Lower leg skin (tissue), 4 donors: ENCODE results near the gene SOCS7. TPM values are rescaled to one million over a fixed set of nuclear protein-coding genes. Genes with fewer than 3 reads are reported as not detected.

Source experiments
- DNase-seq, 2 donors: peaks; one replicate each; pipeline ENCODE4 v3.0.0-alpha.2; 2019; ENCODE audit warnings: low spot score in 2 of 2
- H3K4me3 ChIP-seq: fragments of 200-600 bp; sonication (generic); 2 replicates; pipeline ENCODE4 v1.5.1; 2017; ENCODE audit warnings: mild to moderate bottlenecking, low read depth; ENCODE audit not compliant: poor library complexity, severe bottlenecking
- POLR2A ChIP-seq, 2 donors: fragments of 450-650 bp; IDR thresholded peaks; one replicate each; pipeline ENCODE4 v1.6.1; 2016 to 2017; ENCODE audit warnings: antibody characterized with exemption in 2 of 2, mild to moderate bottlenecking in 1 of 2, moderate library complexity in 1 of 2
- WGBS, 2 donors: methylation state at CpG; one replicate each; pipeline ENCODE4 v1.1.5; 2018; 5-methylcytosine and 5-hydroxymethylcytosine counted together
- intact Hi-C: fragments of 100-400 bp; cut with DNase I; formaldehyde crosslinking; loops from one replicate; pipeline ENCODE4 v1.15.0; 2023; ENCODE audit warnings: low total_unique reads
- total RNA-seq, 4 donors: library from RNA; depleted of rRNA; stranded (reverse); fragments of >200 nt; gene quantifications; one replicate each; pipeline ENCODE4 v1.1.0, GENCODE V29; 2016
- TF ChIP-seq, protein P1 (sequence below), 3 donors: fragments of 450-650 bp; IDR thresholded peaks; one replicate each; pipeline ENCODE4 v1.5.1; 2016; ENCODE audit warnings: antibody characterized with exemption in 3 of 3, mild to moderate bottlenecking in 3 of 3, moderate library complexity in 2 of 3

The SOCS7 gene
- total RNA-seq, 4 donors from 2014 or later: 14.5 to 19.9 (median 19.3) TPM

DNA sequence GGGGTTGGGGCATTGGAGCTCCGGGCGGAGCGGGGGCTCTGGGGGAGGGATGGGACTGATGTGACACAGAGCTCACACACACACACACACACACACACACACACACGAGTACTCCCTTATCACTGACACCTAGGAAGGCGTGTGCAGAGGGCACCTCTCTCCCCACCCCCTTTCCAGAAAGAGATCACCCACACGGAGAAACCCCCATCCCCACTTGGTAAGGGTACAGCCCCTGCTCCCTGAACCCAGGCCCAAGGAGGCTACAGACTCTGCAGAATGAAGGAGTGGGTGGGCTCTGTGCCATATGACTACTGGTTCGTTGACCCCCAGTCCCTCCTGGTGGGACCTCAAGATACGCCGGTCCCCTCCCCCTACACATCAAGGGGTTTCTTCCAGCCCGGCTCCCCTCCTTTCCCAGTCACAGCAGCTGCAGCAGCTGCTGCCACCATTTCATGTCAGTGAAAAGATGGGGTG, 67.9 kb downstream of the SOCS7 start:
- H3K4me3 ChIP-seq: no peak overlapping the region
- intact Hi-C loops: no loop called here
- no peak for TF ChIP-seq POLR2A (IDR thresholded peaks at IDR 0.05)
- TF ChIP-seq, protein P1, sequence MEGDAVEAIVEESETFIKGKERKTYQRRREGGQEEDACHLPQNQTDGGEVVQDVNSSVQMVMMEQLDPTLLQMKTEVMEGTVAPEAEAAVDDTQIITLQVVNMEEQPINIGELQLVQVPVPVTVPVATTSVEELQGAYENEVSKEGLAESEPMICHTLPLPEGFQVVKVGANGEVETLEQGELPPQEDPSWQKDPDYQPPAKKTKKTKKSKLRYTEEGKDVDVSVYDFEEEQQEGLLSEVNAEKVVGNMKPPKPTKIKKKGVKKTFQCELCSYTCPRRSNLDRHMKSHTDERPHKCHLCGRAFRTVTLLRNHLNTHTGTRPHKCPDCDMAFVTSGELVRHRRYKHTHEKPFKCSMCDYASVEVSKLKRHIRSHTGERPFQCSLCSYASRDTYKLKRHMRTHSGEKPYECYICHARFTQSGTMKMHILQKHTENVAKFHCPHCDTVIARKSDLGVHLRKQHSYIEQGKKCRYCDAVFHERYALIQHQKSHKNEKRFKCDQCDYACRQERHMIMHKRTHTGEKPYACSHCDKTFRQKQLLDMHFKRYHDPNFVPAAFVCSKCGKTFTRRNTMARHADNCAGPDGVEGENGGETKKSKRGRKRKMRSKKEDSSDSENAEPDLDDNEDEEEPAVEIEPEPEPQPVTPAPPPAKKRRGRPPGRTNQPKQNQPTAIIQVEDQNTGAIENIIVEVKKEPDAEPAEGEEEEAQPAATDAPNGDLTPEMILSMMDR (IDR thresholded peaks at IDR 0.05): no peak
- no peak for DNase-seq
- 16 to 24% methylated on average over 9 of the region's 10 CpGs for WGBS, 2 donors

GRCh38 chr17:38420518-38420917, 68.9 kb downstream of the SOCS7 start:
- no peak overlapping the region for H3K4me3 ChIP-seq
- WGBS, 2 donors: 82 to 91% methylated on average over 6 of the region's 6 CpGs

DNA sequence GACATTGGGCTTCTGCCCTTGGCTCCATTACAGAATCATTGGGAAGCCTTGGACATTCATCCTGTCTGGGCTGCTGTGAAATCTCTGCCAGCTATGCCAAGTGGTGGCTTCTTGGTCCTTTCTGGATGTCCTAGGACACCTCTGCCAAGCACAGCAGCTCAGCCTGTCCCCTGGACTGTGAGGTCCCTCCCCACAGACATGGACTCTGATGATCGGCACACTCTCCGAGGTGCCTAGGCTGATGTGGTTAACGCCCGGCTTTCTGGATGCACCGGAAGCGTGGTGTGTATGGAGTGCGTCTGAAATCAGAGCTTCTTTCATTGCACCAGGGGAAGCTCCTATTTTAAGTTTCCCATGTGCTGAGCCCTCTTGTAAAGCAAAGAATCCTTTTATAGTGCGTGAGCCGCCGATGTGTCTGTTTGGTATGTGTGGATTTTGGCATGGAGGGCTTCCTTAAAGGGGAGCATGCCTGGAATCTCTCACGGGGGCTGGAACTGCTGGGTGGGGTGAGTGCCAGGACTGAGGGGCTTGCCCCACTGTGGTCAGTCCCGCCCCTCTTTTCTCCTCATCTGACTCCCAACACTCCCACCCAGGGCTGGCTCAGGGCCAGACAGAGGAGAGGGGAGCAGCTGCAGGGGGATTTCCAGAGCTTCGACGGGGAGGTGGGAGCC, 69.7 kb downstream of the SOCS7 start:
- intact Hi-C loops: loop anchor here (10.0 kb wide), 1 partner anchor 63 kb away; no protein-coding TSS in a partner anchor
- TF ChIP-seq, protein P1 (IDR thresholded peaks at IDR 0.05): no peak
- no peak for TF ChIP-seq POLR2A (IDR thresholded peaks at IDR 0.05)
- H3K4me3 ChIP-seq: no peak overlapping the region
- no peak for DNase-seq
- 19 to 34% methylated on average over 14 of the region's 14 CpGs for WGBS, 2 donors

More at GRCh38 chr17:38420518-38420917, 68.9 kb downstream of the SOCS7 start:
- no peak for DNase-seq
- TF ChIP-seq, protein P1 (IDR thresholded peaks at IDR 0.05): no peak
- no peak for TF ChIP-seq POLR2A (IDR thresholded peaks at IDR 0.05)
- intact Hi-C loops: loop anchor here (10.0 kb wide), 1 partner anchor 64 kb away; no protein-coding TSS in a partner anchor

- intact Hi-C loops: loop anchor here (10.0 kb wide), 1 partner anchor 63 kb away; no protein-coding TSS in a partner anchor
- no peak for TF ChIP-seq POLR2A (IDR thresholded peaks at IDR 0.05)
- TF ChIP-seq, protein P1 (IDR thresholded peaks at IDR 0.05): no peak
- 51 to 73% methylated on average over 13 of the region's 17 CpGs for WGBS, 2 donors
- DNase-seq: no peak
- no peak overlapping the region for H3K4me3 ChIP-seq
Observed at GRCh38 chr17:38421871-38422827, 70.5 kb downstream of the SOCS7 start.

DNA sequence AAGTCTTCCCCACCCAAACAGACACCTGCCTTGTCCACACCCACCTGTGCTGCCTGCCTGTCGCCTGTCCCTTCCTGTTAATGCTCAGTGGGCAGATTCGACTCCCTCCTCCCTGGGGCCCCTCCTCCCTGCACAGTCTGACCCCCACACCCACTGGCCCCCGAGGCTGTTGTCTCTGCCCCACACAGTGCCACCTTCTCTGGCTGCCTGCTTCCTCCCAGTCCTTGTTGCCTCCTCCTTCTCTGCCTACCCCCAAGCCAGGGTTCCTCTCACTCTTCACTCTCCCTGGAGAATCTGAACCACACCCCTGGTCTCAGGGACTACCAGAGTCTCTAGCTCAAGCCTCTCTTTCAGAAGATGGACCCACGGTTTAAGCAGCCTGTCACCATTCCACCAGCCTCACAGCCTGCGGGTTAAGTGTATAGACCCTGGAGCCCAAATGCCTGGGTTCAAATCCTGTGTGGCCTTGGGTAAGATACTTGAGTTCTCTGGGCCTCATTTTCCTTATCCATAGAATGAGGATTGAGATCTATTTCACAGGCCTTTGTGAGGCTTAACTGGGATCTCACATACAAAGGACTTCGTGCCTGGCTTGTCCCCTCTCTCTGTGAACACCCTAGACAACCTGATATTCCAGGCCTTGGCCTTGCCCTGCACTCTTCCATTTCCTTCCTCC, 72.8 kb downstream of the SOCS7 start:
- 50 to 62% methylated on average over 6 of the region's 6 CpGs for WGBS, 2 donors
- DNase-seq: no peak
- no peak overlapping the region for H3K4me3 ChIP-seq
- intact Hi-C loops: loop anchor here (10.0 kb wide), 1 partner anchor 60 kb away; no protein-coding TSS in a partner anchor
- no peak for TF ChIP-seq POLR2A (IDR thresholded peaks at IDR 0.05)
- TF ChIP-seq, protein P1 (IDR thresholded peaks at IDR 0.05): no peak
